DOHH2 (cell line): Measurements from ENCODE around the gene ADPRS.

Source experiments
- EZH2phosphoT487 ChIP-seq: fragments of 200-600 bp; sonication (generic); IDR thresholded peaks from 2 replicates; pipeline ENCODE4 v1.6.1; 2017; ENCODE audit warnings: borderline replicate concordance, mild to moderate bottlenecking, antibody characterized with exemption, low read length, moderate library complexity, mixed read lengths
- TF ChIP-seq, protein P1 (sequence below): fragments of 200-600 bp; sonication (generic); IDR thresholded peaks from one replicate; pipeline ENCODE4 v1.5.1; 2014; ENCODE audit warnings: antibody characterized with exemption, mild to moderate bottlenecking, low read depth, low read length; ENCODE audit not compliant: poor library complexity, severe bottlenecking

DNA sequence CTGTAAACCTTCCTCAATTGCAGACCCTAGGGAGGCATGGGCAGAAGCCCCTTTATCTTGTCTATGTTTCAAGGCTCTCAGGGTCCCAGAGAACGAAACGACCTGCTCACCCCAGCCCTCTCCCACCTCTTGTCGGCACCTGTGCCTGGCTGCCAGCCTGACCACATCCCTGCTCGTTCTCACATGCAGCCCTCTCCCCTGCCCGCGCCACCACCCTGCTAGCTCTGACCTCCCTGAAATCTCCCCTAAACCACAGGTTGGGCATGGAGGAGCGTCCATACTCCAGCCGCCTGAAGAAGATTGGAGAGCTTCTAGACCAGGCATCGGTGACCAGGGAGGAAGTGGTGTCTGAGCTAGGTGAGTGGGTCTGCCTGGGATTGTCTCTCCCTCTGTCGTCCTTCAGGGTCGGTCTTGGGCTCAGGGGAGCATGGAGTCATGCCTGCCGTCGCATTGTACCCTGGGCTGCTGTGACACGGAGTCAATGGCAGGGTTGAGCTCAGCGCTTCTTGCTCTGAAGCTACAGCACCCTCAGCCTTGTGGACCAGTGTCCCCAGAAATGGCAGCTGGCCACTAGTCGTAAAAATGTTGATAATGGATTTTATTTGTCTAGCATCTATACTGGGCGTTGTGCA lies 3.6 kb downstream of the ADPRS start:
- TF ChIP-seq, protein P1, sequence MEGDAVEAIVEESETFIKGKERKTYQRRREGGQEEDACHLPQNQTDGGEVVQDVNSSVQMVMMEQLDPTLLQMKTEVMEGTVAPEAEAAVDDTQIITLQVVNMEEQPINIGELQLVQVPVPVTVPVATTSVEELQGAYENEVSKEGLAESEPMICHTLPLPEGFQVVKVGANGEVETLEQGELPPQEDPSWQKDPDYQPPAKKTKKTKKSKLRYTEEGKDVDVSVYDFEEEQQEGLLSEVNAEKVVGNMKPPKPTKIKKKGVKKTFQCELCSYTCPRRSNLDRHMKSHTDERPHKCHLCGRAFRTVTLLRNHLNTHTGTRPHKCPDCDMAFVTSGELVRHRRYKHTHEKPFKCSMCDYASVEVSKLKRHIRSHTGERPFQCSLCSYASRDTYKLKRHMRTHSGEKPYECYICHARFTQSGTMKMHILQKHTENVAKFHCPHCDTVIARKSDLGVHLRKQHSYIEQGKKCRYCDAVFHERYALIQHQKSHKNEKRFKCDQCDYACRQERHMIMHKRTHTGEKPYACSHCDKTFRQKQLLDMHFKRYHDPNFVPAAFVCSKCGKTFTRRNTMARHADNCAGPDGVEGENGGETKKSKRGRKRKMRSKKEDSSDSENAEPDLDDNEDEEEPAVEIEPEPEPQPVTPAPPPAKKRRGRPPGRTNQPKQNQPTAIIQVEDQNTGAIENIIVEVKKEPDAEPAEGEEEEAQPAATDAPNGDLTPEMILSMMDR, result no peak
- TF ChIP-seq EZH2phosphoT487, result no peak
